ENCODE data around the gene TSC2. TPM values are rescaled to one million over a fixed set of nuclear protein-coding genes. Genes with fewer than 3 reads are reported as not detected.
A peak's percentile ranks its signal among the peaks of the same experiment; 100 is the strongest.

The TSC2 gene
- total RNA-seq, 4 donors from 2014 or later, result 101 to 148 (median 109) TPM

- intact Hi-C loops (cut with DNase I), result no loop called here
- TF ChIP-seq CTCF (IDR thresholded peaks at IDR 0.05) (no peak), POLR2A (IDR thresholded peaks at IDR 0.05) (no peak)
- Histone ChIP-seq H3K36me3 (peaks cover 48 to 71% of the 10 kb centered on the region in 2 donors), H3K4me3 (replicated peaks in 1 of 3) (no peak overlapping the region), H3K27ac (no peak overlapping the region), H3K9me3 (no peaks in the 10 kb centered on the region), H3K27me3 (no peaks in the 10 kb centered on the region), H3K4me1 (no peaks in the 10 kb centered on the region)
- WGBS, 2 donors, result 90 to 93% methylated on average over 8 to 9 of the region's 16 CpGs
- DNase-seq, result no peak
Measured at GRCh38 chr16:2079991-2080390, 32.2 kb downstream of the TSC2 start.

GRCh38 chr16:2081201-2082084 is 33.7 kb downstream of the TSC2 start:
- DNase-seq, result no peak
- H3K36me3 ChIP-seq, result peaks cover 50 to 67% of the 10 kb centered on the region in 2 donors
- H3K27ac ChIP-seq, result no peak overlapping the region
- intact Hi-C loops (cut with DNase I), result no loop called here
- WGBS, 2 donors, result 91 to 92% methylated on average over 22 to 33 of the region's 35 CpGs
- TF ChIP-seq POLR2A (IDR thresholded peaks at IDR 0.05) (no peak), CTCF (IDR thresholded peaks at IDR 0.05) (no peak)
- H3K4me3 ChIP-seq (replicated peaks in 1 of 3), result no peak overlapping the region
- H3K27me3 ChIP-seq, result no peaks in the 10 kb centered on the region
- H3K4me1 ChIP-seq, result no peaks in the 10 kb centered on the region
- no peaks in the 10 kb centered on the region for H3K9me3 ChIP-seq

- H3K9me3 ChIP-seq, result no peaks in the 10 kb centered on the region
- H3K4me1 ChIP-seq, result no peaks in the 10 kb centered on the region
- DNase-seq, result peak in 1 of 2 donors; percentile 40
- H3K27ac ChIP-seq, result no peak overlapping the region
- H3K27me3 ChIP-seq, result no peaks in the 10 kb centered on the region
- H3K4me3 ChIP-seq (replicated peaks in 1 of 3), result no peak overlapping the region
- H3K36me3 ChIP-seq, result peaks cover 48 to 69% of the 10 kb centered on the region in 2 donors
- 84 to 91% methylated on average over 13 to 22 of the region's 32 CpGs for WGBS, 2 donors
- intact Hi-C loops (cut with DNase I), result no loop called here
- TF ChIP-seq POLR2A (IDR thresholded peaks at IDR 0.05) (no peak), CTCF (IDR thresholded peaks at IDR 0.05) (no peak)
Measured at GRCh38 chr16:2082171-2082982, 34.6 kb downstream of the TSC2 start.

- H3K27ac ChIP-seq, result no peak overlapping the region
- no peak for DNase-seq
- no peaks in the 10 kb centered on the region for H3K4me1 ChIP-seq
- WGBS, 2 donors, result 84 to 92% methylated on average over 10 to 13 of the region's 16 CpGs
- H3K27me3 ChIP-seq, result no peaks in the 10 kb centered on the region
- no peaks in the 10 kb centered on the region for H3K9me3 ChIP-seq
- TF ChIP-seq POLR2A (IDR thresholded peaks at IDR 0.05), result no peak
- TF ChIP-seq CTCF (IDR thresholded peaks at IDR 0.05), result no peak
- intact Hi-C loops (cut with DNase I), result no loop called here
- H3K4me3 ChIP-seq (replicated peaks in 1 of 3), result no peak overlapping the region
- H3K36me3 ChIP-seq, result peaks cover 46 to 68% of the 10 kb centered on the region in 2 donors
Measured at GRCh38 chr16:2082983-2083364, 35.2 kb downstream of the TSC2 start.
